NCI-H226 (cell line): ENCODE results near the gene ERCC1.

Experiments
- DNase-seq: peaks from one replicate; pipeline ENCODE4 v3.0.0-alpha.2; 2015

ERCC1 gene

DNA sequence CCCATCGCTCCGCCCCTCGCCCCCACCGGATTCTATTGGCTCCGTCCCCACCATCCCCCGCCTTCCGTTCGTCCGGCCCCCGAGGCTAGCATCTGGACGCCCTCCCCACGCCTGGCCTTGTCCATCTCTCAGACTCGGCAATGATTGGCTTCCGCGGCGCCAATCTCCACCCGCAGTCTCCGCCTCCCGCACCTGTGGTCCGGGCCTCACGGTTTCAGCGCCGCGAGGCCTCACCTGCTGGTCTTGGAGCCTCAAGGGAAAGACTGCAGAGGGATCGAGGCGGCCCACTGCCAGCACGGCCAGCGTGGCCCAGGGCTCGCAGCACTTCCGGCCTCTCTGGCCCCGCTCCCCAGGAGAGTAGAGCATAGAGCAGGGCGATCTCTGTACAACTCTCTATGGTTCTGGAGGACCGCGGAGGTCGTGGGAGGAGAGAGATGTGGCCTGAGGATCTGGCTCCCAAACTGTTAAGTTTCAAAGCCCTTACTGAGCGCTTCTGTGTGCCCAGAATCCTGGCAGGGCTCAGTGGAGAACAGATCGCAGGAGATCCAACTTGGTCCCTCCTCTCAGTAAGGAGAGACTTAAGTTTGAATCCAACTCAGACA is at the start of gene ERCC1:
Gene ERCC1, minus strand, starts transcription at position 329 of the 602 bp plus-strand sequence. CDS start 543 bp downstream, outside the sequence.
- DNase-seq: peak; percentile 95

DNA sequence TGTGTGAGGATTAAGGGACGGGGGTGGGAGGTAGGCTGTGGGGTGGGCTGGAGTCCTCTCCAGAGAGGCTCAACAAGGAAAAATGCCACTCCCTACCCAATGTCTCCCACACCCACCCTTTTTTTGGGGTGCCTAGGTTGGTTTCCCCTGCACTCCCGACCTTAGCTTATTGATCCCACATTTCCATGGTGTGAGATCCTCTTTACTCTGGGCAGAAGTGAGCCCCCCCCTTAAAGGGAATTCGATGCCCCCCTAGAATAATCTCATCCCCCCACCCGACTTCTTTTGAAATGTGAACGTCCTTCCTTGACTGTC is 49.6 kb upstream of the ERCC1 start:
- DNase-seq: no peak

DNA sequence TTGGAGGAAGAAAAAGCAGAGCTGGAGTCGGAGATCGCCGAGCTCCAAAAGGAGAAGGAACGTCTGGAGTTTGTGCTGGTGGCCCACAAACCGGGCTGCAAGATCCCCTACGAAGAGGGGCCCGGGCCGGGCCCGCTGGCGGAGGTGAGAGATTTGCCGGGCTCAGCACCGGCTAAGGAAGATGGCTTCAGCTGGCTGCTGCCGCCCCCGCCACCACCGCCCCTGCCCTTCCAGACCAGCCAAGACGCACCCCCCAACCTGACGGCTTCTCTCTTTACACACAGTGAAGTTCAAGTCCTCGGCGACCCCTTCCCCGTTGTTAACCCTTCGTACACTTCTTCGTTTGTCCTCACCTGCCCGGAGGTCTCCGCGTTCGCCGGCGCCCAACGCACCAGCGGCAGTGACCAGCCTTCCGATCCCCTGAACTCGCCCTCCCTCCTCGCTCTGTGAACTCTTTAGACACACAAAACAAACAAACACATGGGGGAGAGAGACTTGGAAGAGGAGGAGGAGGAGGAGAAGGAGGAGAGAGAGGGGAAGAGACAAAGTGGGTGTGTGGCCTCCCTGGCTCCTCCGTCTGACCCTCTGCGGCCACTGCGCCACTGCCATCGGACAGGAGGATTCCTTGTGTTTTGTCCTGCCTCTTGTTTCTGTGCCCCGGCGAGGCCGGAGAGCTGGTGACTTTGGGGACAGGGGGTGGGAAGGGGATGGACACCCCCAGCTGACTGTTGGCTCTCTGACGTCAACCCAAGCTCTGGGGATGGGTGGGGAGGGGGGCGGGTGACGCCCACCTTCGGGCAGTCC is 49.0 kb upstream of the ERCC1 start:
- DNase-seq: no peak

DNA sequence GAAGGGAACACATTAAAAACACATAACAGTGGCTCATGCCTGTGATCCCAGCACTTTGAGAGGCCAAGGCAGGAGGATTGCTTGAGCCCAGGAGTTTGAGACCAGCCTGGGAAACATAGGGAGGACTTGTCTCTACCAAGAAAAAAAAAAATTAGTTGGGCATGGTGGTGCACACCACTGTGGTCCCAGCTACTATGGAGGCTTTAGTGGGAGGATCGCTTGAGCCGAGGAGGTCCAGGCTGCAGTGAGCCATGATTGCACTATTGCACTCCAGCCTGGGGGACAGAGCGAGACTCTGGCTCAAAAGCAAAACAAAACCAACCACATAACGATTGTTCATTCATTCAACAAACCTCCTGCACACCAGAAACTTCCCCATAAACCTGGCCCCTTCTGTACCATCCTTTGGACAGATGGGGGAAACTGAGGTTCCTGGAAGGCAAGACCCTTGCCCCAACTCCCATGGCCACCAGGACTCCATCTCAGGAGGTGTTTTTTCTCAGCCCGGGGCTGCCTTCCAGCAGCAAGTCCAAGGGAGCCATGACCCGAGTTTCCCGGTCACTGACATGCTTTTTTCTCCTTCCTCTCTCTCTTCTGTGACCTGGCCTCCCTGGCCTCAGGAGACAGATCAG is 48.3 kb upstream of the ERCC1 start:
- no peak for DNase-seq

DNA sequence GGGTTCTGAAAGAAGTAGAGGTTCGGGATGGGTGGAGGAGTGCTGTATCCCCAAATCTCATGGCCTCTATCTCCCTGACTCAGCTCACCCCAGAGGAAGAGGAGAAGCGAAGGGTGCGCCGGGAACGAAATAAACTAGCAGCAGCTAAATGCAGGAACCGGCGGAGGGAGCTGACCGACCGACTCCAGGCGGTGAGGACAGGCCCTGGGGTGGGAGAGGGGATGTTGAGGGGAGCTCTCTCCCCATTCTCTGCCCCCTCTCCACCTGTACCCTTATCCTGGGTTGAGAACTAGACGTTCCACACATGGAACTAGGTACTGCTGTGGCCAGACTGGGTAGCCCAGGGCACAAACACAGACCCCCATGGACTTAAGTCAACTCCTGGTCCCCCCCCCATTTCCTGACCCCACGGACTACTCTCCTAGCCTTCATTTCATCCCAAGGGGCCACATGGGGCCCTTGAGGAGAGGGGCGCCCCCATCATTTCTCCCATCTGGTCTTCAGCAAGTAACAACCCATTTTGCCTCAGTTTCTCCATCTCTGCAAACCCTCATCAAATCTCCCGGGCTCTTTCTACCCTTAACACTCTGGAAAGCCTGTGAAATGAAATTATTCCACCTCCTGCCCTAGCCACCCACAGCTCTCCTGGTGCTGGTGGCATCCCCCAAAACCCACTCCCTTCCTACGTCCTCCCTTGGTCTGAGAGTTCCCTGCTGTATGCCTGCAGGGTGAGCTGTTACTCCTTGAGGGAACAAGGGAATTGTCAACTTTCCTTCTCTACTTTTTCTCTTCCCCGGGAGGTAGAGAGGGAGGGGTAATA is 47.6 kb upstream of the ERCC1 start:
- DNase-seq: no peak

DNA sequence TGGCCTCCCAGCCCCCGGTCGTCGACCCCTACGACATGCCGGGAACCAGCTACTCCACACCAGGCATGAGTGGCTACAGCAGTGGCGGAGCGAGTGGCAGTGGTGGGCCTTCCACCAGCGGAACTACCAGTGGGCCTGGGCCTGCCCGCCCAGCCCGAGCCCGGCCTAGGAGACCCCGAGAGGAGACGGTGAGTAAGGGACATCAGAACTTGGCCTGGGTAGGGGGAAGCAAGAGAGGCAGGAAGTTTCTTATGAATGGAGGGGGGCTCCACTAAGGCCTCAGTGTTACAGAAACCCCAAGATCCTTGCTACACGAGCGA is 47.0 kb upstream of the ERCC1 start:
- no peak for DNase-seq

DNA sequence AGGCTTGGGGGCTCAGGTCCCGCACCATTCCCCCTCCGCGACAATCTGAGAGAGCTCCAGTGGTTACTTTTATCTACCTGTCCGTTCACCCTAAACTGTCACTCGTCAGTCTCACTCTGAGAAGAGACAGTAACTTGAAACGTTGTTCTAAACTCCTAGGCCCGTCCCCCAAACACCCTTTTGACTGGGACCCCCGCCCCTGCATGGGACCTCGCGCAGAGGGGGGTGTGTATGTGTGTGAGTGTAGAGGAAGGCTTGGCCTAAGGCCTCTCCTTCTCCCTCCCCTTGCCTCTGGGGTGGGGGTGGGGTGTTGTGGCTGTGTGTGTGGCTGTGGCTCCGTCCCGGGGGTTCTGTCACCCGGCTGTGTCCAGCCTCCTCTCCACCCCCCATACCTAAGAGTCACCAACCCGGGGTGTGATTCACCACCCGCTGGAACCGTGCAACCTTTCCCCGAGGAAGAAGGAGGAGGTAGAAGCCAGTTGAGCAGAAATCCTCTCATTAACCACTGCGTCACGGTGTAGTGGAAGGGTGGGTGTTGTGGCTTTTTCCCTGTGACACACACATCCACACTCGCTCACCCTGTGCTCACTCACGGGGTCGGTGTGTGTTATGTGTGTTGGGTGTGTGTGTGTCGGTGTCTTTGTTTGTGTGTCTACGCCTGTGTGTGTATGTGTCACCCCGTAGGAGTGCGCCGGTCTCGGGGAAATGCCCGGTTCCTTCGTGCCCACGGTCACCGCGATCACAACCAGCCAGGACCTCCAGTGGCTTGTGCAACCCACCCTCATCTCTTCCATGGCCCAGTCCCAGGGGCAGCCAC is 46.4 kb upstream of the ERCC1 start:
- DNase-seq: no peak

DNA sequence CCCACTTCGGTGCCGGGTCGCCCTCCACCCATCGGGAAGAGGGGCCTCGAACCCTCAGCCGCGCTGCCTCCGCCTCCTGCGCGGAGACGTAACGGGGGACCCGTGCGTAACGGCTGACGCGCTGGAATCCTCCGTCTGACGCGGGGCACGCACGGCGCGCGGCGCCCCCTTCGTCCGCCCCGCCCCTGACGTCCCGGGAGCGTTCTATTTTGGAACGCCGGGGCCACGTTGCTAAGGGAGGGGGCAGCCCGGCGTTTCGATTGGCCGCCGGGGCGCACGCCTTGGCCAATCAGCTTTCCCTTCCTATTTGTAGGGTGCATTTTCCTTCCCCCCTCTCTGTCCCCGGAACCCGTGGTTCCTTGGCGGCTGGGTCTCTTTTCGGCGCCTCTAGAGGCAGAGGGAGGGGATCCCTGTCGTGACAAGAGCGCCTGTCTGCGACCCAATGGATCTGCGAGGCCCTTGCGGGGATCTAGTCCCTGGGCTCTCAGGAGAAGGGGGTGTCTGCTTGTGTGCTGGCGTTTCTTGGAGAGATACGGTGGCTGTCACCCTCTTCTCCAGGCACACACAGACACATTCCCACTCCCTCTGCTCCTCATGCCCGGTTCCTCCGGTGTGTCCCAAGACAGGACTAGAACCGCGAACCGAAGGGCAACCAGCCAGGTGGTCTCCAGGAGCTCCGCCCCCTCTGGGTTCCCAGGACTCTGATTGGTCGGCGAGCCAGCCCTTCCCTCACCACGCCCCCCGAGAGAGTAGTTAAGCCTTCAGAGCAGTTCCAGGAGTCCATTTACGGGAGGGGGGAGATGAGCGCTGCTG is 45.6 kb upstream of the ERCC1 start:
- peak; percentile 92 for DNase-seq

DNA sequence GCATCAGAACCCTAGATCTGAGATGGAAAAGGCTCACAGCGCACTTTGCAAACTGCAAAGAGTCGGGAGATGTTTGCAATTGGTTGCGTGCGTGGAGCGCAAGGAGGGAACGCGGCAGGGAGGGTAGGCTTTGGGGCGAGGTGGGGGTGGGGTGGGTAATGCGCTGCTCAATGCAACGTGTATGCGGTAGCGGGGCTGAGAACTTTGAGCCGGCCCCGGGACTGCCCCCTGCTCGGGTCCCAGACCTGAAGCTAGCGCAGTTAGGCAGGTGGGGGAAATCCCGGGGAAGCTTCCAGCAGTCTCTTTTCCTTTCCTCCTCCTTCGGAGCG is 45.0 kb upstream of the ERCC1 start:
- no peak for DNase-seq

DNA sequence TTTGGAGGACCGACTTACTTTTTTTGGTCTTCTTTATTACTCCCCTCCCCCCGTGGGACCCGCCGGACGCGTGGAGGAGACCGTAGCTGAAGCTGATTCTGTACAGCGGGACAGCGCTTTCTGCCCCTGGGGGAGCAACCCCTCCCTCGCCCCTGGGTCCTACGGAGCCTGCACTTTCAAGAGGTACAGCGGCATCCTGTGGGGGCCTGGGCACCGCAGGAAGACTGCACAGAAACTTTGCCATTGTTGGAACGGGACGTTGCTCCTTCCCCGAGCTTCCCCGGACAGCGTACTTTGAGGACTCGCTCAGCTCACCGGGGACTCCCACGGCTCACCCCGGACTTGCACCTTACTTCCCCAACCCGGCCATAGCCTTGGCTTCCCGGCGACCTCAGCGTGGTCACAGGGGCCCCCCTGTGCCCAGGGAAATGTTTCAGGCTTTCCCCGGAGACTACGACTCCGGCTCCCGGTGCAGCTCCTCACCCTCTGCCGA is 44.5 kb upstream of the ERCC1 start:
- no peak for DNase-seq

DNA sequence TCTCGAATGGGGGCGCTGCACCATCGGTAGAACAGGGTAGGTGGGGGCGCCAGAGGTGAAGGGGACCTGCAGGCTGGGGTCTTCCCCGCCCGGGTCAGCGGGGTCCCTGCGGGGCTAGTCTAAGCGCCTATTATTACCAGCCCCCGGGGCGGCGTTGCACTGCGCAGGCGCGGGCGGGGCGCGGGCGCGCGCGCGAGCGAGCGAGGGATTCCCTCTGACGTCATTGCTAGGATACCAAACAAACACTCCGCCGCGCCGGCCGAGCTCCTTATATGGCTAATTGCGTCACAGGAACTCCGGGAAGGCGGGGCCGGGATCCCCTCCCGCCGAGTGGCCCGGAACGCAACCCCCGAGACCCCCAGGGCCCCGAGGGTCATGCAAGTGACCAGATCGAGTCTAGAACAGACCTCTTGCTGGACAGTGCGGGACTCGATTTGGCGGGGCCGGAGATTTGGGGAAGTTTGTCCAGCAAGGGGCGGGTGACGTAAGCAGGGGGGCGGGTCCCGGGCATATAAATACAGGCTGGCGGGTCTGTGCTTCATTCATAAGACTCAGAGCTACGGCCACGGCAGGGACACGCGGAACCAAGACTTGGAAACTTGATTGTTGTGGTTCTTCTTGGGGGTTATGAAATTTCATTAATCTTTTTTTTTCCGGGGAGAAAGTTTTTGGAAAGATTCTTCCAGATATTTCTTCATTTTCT is 43.9 kb upstream of the ERCC1 start, which contains the start of gene FOSB:
Gene FOSB, plus strand, starts transcription at position 541 of the 703 bp plus-strand sequence. CDS start 591 bp downstream, outside the sequence.
- peak; percentile 79 for DNase-seq

DNA sequence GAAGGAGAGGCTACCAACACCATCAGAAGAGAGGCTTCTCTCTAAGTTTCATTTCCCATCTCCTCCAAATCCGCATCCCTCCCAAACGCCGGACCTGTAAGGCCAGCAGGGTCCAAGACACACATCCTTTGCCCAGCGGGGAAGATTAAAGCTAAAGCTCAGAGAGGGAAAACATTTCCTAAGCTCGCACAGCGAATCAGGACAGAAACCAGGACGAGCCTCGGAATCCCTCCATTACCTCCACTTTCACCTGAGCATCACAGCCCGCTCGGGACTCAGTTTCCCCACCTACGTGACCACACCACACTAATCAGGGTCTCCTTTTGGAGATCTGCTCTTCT is 43.4 kb upstream of the ERCC1 start:
- no peak for DNase-seq

DNA sequence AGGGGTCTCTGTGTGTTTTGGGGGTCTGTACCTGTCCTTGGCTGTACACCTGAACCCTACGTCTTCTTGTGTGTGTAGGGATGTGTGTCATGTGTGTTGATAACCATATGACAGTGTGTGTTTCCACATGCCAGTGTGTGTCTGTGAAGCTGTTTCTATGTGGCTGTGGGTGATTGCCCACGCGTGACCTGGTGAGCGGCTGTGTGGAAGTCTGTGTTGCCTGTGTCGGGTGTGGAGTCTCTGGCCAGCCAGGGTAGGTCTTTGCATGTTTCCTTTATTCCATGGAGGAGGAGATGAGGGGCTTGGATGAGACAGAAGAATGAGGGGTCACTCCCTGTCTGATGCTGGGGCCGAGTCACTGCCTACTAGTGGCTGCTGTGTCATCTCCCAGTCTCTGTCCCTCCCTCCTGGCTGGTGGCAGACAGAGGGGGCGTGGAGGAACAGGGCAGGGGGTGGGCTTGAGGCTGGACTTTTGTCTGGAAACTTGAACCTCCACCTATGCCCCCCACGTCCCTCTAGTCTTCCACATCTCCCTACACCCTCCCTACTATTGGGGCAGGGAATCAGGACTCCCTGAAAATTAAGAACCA is 41.2 kb upstream of the ERCC1 start:
- no peak for DNase-seq

DNA sequence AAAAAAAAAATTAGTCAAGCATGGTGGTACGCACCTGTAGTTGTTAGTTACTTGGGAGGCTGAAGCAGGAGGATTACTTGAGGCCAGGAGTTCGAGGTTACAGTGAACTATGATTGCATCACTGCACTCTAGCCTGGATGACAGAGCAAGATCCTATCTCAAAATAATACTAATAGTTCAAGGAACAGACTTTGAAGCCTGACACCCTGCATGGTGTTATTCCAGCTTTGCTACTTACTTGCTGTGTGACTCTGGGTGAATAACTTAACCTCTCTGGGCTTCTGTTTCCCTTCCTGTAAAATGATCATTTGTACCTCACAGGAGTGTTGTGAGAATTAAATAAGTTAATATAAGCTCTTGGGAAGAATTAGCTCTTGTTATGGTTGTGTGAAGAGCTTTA is 40.6 kb upstream of the ERCC1 start:
- no peak for DNase-seq

DNA sequence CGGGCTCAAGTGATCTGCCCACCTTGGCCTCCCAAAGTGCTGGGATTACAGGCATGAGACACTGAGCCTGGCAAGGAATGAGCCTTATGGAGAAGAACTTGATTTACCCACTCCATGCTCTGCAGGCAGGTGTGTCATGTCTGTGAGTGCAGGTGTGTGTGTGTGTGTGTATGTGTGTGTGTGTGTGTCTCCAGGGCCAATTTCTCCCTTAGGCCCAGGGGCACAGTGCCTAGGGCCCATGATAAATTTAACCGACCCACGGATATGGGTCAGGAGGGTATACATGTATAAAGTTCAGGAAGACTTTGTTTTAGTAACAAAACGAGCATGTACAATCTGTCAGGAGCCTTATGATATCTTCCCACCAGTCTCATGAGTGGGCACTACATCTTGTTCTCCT is 39.5 kb upstream of the ERCC1 start:
- DNase-seq: no peak

DNA sequence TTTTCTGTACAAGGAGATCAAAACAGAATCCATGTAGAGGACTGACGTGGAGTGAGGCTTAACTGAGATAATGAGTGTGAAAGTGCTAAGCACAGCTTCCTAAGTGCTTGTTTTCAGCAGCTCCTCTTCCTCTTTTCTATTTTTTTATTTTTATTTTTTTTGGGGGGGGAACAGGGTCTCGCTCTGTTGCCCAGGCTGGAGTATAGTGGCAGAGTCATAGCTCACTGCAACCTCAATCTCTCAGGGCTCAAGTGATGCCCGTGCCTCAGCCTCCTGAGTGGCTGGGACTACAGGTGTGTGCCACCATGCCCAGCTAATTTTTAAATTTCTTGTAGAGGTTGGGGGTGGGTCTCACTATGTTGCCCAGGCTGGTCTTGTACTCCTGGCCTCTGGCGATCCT is 38.5 kb upstream of the ERCC1 start:
- no peak for DNase-seq

DNA sequence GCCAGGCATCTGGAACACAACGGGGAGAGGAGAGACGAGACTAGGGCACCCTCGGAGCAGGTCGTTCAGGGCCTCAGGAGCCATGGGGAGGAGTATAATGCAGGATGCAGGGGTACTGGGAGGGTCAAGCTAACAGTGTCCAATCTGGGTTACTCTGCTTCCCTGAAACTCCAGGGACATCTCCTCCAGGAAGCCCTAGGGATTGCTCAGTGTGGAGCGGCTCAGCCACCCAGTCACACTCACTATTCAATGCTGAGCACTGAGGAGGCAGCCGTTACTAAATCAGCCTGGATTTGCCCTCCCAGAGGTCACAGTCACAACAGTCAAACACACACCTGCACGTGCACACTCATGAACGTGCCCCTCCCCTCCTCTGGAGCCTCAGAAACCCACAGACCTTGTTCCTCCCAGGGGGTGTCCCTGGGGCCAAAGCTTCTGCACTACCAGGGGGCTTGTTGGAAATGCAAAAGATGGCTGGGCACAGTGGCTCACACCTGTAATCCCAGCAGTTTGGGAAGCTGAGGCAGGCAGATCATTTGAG is 37.2 kb upstream of the ERCC1 start:
- DNase-seq: no peak

DNA sequence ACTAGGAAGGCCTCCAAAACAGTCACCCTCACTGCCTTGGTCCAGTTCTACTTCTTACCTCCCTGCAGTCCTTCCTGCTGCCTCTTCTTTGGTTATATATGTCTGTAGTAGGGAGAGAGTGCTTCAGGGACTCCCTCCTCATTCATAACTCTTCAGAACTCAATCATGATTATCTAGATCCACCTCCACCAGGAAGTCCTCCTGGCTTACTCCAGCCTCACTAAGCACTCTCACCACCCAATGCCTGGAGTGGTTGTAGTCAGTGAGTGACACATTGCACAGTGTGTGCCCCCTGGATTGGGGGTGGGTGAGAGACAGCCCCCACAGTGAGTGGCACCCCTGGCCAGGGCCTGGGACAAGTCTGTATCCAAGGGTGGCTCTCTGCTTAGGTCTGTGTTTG is 34.1 kb upstream of the ERCC1 start:
- no peak for DNase-seq

DNA sequence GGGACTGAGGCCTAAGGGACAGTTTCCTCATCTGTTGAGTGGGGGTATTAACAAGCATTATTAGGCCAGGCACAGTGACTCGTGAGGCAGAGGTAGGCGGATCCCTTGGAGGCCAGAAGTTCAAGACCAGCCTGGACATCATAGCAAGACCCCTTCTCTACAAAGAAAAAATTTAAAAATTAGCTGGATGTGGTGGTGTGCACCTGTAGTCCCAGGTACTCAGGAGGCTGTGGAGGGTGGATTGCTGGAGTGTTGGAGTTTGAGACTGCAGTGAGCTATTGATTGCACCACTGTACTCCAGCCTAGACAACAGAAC is 32.7 kb upstream of the ERCC1 start:
- no peak for DNase-seq

DNA sequence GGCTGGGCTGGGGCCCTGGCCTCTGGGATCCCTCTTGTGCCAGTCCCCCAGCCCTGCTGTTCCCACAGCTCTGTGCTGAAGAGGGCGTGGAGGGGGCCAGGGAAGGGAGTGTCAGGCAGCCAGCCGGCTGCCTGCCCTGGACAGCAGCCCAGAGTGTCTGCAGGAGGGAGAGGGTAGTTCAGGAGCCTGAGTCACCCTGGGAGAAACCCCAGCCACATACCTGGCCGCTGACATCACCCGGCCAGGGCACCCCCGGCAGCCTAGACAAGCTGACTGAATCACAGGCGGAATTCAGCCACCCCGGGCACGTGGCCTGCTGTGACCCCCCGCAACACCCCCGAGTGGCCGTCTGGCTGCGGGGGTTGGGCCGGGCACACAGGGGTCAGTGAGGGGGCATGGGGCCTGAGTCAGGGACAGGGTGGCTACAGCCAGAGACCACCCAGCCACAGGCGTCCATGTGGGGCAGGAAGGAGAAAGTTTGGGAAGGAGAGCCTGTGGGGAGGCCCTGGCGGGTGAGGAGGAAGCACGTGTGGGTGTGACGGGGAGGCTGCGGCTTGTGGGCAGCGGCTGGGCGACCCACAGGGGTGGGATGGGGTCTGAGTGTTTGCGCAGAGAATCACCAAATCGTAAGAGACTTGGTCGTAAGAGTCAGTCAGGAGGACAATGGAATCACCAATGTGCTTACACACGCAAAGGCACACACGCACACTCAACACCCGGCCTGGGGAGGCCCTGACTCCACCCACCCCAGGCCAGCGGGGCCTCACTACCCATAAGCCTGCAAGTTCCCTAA is 32.2 kb upstream of the ERCC1 start:
- DNase-seq: peak; percentile 100
